Raji (cell line): ENCODE data around the gene MEF2A.

Source experiments
- POLR2A ChIP-seq: IDR thresholded peaks from 2 replicates; pipeline ENCODE4 v1.6.1; 2011; ENCODE audit warnings: low read depth, low read length, control low read depth; ENCODE audit not compliant: insufficient read depth

The MEF2A gene

DNA sequence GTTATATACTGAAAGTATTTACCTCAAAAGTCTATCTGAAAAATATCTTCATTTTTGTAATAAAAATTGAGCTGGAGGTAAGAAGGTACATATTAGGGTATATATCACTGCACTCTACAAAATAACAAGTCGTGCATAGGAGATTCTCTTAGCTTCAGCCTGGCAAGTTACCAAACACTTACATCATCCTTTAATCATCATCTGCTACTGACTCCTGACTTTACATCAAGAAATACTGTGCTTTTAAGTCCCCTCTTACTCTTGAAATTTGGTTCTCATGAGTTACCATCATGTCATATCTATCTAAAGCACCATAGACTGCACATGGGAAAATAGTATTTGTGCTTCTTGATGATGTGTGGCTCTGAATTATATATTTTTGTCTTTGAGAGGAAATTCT is 116.7 kb downstream of the MEF2A start:
- no peak for TF ChIP-seq POLR2A

DNA sequence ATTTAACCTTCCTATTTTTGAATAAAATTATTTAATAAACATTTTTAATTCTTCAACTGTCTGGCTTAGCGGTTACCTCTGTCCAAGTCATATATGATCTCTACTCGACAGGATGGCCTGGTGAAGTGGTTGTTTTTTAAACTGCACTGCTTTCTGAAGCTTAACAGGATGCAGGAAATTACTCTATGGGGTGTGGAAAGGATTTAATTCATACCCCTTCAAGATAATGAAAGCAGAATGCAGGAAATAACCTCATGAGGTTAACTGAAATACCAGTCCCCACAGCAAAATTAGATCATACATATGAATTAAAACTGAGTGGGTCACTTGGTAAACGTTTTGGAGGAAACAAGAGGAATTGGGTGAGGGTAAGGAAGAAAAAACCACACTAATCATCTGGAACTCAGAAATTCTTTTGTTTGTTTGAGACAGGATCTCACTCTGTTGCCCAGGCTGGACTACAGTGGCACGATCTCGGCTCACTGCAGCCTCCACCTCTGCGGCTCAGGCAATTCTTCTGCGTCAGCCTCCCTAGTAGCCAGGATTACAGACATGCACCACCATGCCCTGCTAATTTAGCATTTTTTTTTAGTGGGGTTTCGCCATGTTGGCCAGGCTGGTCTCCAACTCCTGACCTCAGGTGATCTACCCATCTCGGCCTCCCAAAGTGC is 117.4 kb downstream of the MEF2A start:
- TF ChIP-seq POLR2A = no peak

DNA sequence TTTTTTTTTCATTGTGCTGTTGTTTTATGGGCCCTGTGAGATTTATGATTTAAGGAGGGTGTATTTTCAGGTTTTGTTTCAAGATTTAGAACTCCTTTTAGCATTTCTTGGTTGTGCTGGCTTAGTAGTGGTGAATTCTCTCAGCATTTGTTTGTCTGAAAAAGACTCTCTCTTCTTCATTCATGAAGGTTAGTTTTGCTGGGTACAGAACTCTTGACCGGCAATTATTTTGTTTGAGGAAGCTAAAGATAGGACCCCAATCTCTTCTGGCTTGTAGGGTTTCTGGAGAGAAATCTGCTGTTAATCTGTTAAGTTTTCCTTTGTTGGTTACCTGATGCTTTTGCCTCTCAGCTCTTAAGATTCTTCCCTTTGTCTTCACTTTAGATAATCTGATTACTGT is 120.5 kb downstream of the MEF2A start:
- no peak for TF ChIP-seq POLR2A

DNA sequence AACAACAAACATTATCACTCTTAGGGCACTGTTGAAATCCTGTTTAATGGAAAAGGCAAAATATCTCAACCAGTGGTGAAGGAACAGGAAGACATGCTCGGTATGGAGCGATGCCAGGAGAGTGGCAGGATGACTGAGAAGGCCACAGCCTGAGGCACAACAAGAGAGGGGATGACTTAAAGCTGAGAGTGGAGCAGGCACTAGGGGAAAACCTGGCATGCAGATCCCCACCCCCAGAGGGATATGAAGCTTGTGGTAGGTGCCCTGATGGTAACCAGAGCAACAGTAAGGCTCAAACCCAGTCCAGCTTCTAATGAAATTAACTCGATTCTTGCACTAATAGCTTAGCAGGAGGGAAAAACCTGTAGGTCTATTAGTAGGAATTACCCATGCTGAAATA is 127.0 kb downstream of the MEF2A start:
- no peak for TF ChIP-seq POLR2A

DNA sequence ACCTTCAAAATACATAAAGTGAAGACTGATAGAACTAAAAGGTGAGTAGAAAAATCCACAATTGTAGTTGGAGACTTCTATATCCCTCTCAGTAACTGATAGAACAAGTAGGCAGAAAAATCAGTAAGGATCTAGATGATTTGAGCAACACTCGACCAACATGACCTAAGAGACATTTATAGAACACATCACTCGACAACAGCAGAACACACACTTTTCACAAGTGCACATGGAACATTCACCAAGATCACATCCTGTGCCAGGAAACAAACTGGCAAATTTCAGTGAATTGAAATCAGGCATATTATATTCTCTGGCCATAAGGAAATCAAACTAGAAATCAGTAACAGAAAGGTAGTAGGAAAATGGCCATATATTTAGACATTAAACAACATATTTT is 130.3 kb downstream of the MEF2A start:
- no peak for TF ChIP-seq POLR2A

DNA sequence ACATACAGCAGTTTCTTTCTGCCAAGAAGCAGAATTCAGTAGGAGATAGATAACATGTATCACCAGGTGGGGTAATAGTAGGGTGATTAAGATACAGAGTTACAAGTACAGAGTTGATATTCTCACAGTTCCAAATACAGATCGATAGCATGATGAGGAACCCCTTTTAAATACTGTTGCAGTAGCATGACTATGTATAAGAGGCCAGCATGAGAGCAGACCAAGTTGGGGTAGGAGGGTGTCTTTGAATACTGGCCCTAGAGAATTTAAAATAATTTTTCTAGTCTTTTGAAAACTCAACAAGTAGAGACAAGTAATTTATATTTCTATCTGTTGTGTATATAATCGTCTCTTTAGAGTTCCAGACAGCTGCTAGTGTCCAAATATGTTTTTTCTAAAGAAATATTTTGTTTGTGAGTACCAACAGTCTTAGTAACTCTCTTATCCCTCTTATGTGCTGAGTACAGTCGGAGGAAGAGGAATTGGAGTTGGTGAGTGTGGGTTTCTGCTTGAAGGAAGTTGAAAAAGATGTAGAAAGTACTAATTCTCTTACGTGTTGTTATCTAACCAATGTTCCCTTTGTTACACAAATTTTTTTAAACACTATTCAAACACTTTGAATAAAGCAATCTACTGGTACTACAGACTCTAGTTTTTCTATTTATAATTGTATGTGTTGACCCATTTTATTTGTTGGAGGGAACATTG is 137.3 kb downstream of the MEF2A start:
- no peak for TF ChIP-seq POLR2A

DNA sequence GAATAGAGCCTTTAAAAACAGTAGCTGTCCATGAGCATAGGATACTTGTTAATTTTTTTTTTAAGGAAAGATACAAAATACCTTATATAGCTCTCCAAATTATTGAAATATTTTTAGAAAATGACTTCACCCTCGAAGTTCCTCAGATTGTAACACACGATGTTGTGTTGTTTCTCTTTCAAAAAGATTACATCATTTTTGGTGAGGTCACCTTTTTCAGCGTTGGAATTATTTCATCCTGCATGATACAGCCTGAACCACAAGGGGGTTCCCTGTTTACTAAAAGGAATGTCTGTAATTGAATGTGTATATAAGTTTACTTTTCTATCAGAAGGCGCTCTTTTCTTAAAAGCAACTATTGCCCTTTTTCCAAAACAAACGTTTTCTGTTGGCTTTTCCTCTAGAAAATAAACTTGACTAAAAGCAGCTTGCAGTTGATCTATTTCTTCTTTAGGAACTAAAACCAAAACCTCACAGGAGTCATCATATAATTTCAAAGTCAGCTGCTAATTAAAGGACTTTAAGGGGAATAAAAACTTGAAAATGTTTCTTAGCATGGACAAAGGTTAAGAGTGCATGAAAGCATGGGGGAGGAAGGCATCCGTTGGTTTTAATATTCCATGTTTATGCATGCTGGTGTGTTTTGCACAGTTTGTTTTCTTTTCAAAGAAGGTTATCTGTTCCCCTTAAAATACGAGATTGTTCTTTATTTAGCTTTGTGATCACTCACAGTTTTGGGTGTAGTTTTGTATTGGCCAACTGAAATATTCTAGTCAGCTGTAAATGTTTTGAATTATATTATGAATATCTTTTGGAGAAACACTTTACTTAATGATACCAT is 138.0 kb downstream of the MEF2A start:
- no peak for TF ChIP-seq POLR2A

DNA sequence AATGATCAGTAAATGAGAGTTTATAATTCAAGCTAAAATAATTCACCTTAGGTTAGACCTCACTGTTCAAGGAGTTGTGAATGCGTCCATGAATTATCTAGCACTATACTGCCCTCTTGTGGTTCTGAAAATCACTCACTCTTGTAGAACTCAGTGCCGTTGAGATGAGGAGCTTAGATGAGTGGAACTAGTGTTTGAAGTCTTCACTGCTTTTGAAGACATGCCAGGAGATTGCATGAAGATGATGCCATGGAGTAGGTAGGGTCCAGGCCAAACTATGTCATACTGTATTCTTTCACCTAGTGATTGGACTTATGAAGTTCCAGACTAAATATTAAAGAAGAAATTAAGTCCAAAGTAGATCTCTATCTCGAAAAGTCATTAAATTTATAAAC is 138.7 kb downstream of the MEF2A start:
- no peak for TF ChIP-seq POLR2A

DNA sequence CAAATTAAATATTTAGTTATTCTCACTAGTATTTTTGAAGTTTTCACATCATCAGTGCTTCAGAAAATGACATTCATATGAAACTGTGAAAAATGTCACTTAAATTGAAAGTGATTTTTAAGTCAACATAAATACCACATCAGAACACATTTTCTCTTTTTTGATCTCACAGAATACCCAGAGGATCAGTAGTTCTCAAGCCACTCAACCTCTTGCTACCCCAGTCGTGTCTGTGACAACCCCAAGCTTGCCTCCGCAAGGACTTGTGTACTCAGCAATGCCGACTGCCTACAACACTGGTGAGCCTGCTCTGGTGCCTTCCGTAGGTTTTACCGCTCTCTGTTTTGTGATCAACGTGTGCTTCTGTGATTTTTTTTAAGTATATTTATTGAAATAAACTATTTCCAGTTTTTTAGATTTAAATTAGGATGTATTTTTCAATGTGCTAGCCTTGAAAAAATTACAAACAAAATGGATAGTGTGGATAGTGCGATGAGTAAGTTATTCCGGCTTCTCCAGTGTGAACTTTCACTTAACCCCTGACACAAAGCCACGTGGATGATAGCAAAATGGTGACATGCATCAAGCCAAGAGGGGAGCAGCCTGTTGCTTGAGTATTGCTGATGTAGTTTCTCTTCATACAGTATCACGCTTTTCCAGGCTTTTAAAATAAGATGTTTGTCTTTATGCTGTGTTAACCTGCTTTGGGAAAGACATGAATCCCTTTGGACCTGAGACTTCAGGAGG is 140.9 kb downstream of the MEF2A start:
- no peak for TF ChIP-seq POLR2A

DNA sequence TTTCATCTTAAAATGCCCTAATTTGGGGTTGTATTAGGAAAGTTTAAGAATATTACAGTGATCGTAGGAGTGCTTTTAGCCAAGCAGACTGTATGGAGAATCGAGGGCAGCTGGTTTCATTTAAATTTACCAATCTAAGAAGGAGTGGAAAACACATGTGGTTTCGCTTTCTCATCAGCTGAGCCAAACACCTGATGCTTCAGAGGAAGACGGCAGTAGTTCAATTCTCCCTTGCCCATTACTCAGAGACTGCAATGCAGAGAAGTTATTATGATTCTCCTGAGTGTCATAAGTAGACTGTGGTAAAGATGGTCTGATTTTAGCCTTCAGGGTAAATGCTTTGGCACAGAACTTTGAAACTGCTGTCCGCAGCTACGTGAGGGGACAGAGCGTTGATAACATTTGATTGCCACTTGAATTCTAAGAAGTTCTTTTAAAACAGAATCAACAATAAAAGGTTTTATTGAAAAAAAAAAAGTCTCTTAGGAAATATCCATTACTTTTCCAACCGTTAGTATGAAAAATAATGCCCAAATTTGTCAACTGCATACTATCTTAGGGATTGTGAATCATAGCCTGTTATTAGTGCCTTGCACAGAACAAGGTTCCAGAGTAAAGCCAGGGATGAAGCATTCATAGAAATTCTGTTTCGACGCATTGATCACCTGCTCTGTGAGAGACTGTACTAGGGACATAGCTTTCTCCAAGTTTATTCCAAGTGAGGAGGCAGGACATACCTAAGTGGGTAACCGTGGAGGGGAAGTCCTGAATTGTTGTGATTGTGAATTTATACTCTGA is 141.9 kb downstream of the MEF2A start:
- TF ChIP-seq POLR2A = no peak

DNA sequence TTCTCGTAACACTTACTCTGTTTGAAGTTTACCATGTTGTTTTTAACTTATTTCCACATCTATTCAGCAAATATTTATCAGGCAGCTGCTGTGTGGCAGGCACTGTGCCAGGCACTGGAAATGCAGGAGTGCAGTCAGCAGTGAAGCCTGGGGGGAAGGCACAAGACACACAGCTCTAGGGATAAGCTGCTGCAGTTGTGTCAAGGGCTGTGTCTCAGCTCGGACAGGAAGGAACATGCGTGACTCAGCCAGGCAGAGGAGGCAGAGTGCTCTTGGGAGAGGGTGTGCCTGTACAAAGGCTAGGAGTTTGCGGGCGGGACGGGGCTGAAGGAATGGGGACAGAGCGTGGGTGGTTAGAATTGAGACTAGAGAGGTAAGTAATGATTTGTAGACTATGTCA is 142.8 kb downstream of the MEF2A start:
- TF ChIP-seq POLR2A = no peak

DNA sequence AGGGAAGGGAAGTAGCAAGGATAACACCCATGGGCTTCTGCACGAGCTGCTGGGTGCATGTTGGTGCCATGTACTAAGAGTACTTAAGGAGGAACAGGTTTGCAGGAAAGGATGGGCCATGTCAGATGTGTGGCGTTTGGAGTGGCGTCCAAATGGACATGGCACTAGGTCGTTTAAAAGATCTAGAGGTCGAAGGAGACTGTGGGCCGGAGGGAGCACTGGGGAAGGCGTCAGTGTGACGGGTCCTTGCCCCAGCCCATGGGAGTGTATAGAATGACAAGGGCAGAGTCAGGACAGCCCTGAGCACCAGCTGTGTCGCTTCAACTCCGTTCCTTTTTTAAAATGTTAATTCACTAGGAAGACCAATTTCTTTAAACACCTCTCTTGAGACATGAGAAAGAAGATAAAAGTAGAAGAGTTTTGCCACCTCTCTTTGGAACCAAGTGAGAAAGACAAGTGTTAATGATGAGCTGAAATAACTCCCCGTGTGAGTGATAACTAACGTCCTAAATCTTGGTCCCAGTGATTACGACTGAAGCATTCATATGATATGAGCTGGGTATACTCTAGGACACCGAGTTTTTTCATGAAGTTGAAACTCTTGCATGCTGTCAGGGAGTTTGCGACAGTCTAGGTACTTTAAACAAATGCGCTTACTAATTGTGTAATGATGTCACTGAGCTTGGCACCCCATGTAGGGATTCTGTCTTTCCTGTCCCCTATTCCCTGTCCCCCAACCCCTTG is 143.6 kb downstream of the MEF2A start:
- no peak for TF ChIP-seq POLR2A

DNA sequence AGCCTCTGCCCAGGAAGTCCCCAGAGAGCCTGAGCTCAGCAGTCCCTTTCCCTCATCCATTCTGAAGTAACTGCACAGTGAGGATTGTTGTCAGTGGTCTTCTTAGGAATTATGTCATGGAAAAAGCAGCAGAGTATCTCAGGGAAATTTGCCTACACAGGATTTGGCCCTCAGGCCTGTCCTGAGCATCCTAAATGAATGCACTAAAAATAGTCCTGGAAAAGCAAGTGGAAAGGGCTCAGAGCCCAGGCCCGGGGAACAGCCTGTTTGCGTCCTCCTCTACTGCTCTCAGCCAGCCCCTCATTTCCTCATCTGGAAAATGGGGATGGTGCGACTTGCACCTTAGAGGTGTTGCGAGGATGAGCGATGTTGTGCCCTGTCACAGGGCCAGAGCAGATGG is 145.8 kb downstream of the MEF2A start:
- TF ChIP-seq POLR2A = no peak

DNA sequence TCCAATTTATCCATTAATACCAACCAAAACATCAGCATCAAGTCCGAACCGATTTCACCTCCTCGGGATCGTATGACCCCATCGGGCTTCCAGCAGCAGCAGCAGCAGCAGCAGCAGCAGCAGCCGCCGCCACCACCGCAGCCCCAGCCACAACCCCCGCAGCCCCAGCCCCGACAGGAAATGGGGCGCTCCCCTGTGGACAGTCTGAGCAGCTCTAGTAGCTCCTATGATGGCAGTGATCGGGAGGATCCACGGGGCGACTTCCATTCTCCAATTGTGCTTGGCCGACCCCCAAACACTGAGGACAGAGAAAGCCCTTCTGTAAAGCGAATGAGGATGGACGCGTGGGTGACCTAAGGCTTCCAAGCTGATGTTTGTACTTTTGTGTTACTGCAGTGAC is 146.6 kb downstream of the MEF2A start:
- no peak for TF ChIP-seq POLR2A
